Epithelial cell of proximal tubule (primary cell): ENCODE data around the gene ZNF573. TPM values are rescaled to one million over a fixed set of nuclear protein-coding genes. Genes with fewer than 3 reads are reported as not detected.

ENCODE experiments used
- DNase-seq: peaks from one replicate; pipeline ENCODE4 v3.0.0-alpha.2; 2011; ENCODE audit warnings: low read depth
- H3K4me3 ChIP-seq: 2 replicates; pipeline ENCODE4 v1.5.1; 2011; ENCODE audit warnings: low read depth, mild to moderate bottlenecking, low read length
- CTCF ChIP-seq: conservative IDR thresholded peaks from 2 replicates; pipeline ENCODE4 v1.5.1; 2012; ENCODE audit warnings: low read depth, mild to moderate bottlenecking, low read length
- total RNA-seq: library from RNA; depleted of rRNA; stranded (reverse); fragments of >200 nt; gene quantifications from 2 replicates; pipeline ENCODE4 v1.2.3, GENCODE V29; 2015

Gene ZNF573
- total RNA-seq, 1 donor from 2014 or later, result 5.6 TPM

GRCh38 chr19:37695144-37695899, 84.1 kb downstream of the ZNF573 start:
- no peak for DNase-seq
- no peak for TF ChIP-seq CTCF
- H3K4me3 ChIP-seq, result no peak overlapping the region

- no peak for DNase-seq
- TF ChIP-seq CTCF, result no peak
Measured at GRCh38 chr19:37692956-37693620, 86.3 kb downstream of the ZNF573 start.

GRCh38 chr19:37691881-37692504, 87.4 kb downstream of the ZNF573 start:
- TF ChIP-seq CTCF, result no peak
- peak overlapping the region; percentile 66 for H3K4me3 ChIP-seq
- peak; percentile 22 for DNase-seq

More at GRCh38 chr19:37692956-37693620, 86.3 kb downstream of the ZNF573 start:
- no peak overlapping the region for H3K4me3 ChIP-seq

Other genes starting within 250 kb of the ZNF573 start
- gene ZNF571, start 184.8 kb downstream of the ZNF573 start, total RNA-seq, result 0.72 and 1.4 TPM in 2 replicates
- 0.22 TPM in 1 of 2 replicates, not detected in the other for gene ZNF540, start 184.7 kb downstream of the ZNF573 start, total RNA-seq
- gene ZFP30, start 124.1 kb downstream of the ZNF573 start, total RNA-seq, result 4.6 and 9.5 TPM in 2 replicates
- gene ZNF607, start 59.8 kb downstream of the ZNF573 start, total RNA-seq, result 2.1 and 5.7 TPM in 2 replicates
- gene WDR87, start 127.0 kb upstream of the ZNF573 start, total RNA-seq, result not detected in 2 replicates
- gene SIPA1L3, start 127.6 kb upstream of the ZNF573 start, total RNA-seq, result 54.0 and 66.7 TPM in 2 replicates